GM10266 (cell line): Measurements from ENCODE around the gene CFAP161.
A peak's percentile ranks its signal among the peaks of the same experiment; 100 is the strongest.

Source experiments
- DNase-seq: peaks from one replicate; pipeline ENCODE4 v3.0.0; 2012; ENCODE audit errors: extremely low spot score
- TF ChIP-seq, protein P1 (sequence below): IDR thresholded peaks from 2 replicates; pipeline ENCODE4 v1.5.1; 2012; ENCODE audit warnings: mild to moderate bottlenecking, low read depth; ENCODE audit not compliant: control insufficient read depth, insufficient read depth; ENCODE audit errors: missing control alignments

CFAP161 gene

DNA sequence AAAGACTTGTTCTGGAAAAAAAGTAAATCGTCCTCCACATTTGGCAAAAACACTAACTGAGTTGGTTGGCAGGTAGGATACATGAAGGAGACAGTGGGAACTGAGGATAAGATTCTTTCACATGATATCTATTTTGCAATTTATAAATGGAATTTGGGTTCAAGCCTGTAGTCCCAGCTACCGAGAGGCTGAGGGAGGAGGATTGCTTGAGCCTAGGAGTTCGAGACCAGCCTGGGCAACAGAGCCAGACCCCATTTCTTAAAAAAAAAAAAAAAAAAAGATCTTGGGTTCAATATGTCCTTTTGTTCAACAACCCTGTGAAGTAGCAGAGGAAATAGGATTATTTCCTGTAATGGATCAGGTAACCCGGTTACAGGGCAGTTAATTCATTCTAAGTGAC, 35.7 kb upstream of the CFAP161 start:
- TF ChIP-seq, protein P1, sequence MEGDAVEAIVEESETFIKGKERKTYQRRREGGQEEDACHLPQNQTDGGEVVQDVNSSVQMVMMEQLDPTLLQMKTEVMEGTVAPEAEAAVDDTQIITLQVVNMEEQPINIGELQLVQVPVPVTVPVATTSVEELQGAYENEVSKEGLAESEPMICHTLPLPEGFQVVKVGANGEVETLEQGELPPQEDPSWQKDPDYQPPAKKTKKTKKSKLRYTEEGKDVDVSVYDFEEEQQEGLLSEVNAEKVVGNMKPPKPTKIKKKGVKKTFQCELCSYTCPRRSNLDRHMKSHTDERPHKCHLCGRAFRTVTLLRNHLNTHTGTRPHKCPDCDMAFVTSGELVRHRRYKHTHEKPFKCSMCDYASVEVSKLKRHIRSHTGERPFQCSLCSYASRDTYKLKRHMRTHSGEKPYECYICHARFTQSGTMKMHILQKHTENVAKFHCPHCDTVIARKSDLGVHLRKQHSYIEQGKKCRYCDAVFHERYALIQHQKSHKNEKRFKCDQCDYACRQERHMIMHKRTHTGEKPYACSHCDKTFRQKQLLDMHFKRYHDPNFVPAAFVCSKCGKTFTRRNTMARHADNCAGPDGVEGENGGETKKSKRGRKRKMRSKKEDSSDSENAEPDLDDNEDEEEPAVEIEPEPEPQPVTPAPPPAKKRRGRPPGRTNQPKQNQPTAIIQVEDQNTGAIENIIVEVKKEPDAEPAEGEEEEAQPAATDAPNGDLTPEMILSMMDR: no peak
- DNase-seq: no peak

DNA sequence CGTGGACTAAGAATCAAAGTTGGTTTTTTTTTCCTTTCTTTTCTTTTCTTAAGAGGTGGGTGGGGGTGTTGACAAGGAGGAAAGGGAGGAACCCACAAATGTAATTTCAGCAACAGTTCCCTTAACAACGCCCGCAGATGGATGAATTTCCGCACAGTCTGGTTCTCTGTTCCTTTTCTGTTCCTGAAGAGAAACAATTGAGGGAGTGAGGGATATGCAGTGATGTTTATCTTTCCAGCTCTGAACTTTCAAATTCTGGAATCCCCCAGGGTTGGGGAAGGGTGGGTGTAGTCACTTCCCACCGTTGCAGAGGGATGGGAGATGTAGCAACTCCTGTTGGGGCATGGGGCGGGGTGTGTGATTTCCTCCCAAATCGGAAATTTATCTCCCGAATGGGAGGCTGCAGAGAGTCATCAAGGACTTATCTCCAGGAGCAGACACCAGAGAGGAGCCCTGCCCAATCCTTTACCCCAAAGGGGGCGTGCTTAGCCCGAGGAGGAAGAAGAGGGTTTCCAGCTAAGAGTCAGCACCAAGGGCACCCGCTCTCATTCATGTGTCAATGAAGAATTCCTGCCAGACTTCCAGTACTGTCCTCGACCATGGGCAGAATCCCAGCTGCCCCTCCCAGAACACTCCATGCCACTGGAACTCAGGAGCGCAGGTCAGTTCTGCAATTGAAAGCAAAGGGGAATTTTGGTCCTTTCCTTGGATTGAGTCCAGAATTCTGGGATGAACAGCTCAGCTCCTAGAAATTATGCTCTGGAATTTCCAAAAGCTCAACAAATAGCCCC, 35.0 kb upstream of the CFAP161 start:
- DNase-seq: no peak
- TF ChIP-seq, protein P1: no peak

DNA sequence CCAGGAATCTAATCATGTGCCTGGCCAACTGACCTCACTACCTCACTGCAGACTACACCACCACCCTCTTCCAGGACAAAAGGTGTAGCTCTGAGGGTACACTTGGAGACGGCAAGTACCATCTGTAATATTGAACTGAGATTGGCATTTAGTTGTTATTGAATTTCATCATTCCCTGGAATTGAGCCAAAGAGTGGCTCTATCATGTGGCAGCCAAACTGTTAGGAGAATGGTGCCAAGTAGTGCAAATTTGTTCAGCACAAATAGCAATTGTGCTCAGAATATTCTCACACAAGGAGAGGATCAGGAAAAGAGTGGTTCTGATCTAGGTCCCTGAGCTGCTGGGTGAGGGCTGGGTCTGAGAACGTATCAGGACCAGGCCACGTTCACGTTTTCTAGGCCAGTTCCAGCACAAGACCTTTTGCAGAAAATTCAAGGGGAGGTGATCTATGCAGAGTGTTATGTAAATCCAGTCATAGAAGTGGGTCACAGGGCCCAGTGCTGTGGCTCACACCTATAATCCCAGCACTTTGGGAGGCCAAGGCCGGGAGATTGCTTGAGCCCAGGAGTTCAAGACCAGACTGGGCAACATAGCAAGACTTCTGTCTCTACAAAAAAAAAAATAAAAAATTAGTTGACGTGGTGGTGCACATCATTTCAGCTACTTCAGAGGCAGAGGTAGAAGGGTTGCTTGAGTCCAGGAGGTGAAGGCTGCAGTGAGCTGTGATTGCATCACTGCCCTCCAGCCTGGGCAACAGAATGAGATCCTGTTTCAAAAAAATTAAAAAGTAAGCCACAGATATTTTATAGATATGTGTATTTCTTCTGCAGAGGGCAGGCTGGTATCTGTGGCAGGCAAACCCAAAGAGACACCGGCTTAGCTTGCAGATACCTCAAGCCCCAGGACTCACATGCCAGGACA, 31.9 kb upstream of the CFAP161 start:
- TF ChIP-seq, protein P1: no peak
- DNase-seq: no peak

DNA sequence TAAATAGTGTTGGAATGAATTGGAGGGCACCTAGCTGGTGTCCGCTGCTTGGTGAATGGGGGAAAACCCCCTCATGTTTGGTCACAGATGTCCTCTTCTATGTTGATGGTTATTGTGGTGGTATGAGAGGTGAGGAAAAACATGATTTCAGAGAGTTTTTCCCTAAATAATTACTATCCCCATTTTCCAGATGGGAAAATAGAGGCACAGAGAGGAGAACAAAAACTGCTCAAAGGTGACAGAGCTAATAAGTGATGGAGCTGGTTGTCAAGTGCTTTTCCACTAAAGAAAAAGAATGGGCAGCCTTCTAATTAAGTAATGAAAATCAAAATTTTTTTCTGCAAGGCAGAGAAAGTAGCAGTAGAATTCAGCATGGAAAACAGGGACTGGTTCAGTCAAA, 30.2 kb upstream of the CFAP161 start:
- DNase-seq: no peak
- TF ChIP-seq, protein P1: no peak

DNA sequence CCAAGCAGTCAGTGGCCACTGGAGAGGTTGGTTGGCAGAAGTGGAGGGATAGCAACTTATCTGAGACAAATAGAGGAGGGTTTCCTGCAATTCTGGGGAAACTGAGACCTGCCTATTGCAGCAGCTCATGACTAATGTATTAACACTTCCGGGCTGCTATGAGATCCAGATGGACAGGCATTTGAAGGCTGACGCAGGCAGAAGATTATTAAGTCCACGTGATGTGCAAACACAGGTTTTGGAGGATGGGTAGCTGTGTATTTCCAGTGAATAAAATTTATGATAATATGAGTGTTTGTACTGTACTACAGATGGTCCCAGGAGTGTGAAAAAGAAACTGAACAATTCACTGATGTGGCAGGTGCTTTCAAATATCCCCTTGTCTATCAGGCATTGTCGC, 28.5 kb upstream of the CFAP161 start:
- TF ChIP-seq, protein P1: no peak
- DNase-seq: no peak

DNA sequence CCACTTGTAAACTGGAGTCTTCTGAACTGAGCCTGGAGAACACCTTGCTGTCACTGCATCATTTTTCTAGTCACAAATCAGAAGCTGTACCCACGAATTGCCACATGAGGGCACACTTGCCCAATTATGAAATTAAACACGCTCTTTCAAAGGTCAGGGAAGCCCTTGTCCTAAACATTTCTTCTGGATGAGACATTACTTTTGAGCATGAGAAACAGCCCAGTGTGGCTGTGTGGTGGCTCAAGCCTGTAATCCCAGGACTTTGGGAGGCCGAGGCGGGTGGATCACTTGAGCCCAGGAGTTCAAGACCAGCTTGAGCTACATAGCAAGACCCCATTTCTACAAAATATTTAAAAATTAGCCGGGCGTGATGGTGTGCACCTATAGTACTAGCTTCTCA, 27.5 kb upstream of the CFAP161 start:
- TF ChIP-seq, protein P1: peak; percentile 77
- DNase-seq: peak; percentile 69

DNA sequence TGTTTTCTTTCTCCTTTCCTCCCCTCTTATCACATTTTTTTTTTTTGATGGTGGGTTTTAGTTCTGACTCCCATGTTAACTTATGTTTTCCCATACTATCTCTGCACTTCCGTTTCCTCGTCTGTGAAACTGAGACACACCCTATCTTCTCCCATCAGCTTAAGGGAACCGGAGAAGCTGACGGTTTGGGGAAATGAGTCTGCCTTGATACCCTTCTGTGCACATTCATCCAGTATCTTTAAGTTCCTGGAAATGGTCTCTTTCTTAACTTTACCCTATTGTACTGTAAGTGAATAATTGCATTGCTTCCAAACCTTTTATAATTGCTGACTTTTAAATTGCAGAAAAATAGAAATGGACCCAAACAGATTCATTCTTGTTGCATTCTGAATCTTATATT, 26.2 kb upstream of the CFAP161 start:
- DNase-seq: no peak
- TF ChIP-seq, protein P1: no peak
